HG03342 (cell line): Measurements from ENCODE around the gene SPAAR.

Experiments
- ATAC-seq: cut with Tn5 transposase; IDR thresholded peaks from one replicate; pipeline ENCODE4 v1.9.1; 2021; ENCODE audit warnings: mild to moderate bottlenecking, moderate library complexity; ENCODE audit not compliant: unreplicated experiment

The SPAAR gene

DNA sequence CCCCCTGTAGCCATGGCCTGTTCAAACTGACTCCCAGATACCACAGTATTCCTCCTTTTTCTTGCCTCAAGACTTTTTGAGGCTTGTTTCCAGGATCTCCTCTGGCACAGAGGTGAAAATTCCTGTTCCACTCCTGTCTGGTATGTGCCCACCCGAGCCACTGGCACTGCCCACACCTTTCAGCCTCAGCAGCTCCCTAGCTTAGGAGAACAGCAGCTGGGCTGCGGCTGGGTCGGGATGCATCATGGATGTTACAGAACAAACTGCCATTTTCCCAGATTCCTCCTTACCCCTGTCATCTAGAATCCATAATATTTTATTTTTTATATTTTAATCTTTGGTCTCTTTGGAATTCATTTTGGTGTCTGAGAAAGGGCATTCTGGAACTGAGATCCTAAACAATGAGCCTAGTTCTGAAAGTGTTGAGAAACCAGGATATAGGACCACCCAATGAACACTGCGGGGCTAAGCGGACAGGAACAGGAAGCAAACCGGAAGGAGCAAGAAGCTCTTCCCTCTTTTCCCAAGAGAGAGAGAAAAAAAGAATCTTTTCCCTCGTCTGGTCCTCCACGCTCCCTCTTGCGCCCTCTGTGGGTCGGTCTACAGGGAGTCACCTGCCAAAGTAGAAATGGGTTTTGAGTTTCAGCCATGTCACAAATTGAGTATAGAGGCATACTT lies 36.2 kb downstream of the SPAAR start:
- ATAC-seq, result no peak

DNA sequence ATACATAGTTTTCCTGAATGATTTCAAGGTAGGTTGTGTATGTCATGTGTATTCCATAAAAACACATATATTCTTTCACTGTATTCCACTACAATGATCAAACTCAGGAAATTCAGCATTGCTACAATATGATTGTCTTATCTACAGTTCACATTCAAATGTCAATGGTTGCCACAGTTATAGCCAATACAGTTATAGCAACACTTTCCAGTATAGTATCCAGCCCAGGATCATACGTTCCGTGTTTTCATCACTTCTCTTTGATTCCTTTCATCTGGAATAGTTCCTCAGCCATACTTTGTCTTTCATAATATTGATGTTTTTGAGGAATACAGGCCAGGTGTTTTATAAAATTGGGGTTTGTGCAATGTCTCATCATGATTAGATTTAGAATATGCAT lies 39.2 kb downstream of the SPAAR start:
- no peak for ATAC-seq

DNA sequence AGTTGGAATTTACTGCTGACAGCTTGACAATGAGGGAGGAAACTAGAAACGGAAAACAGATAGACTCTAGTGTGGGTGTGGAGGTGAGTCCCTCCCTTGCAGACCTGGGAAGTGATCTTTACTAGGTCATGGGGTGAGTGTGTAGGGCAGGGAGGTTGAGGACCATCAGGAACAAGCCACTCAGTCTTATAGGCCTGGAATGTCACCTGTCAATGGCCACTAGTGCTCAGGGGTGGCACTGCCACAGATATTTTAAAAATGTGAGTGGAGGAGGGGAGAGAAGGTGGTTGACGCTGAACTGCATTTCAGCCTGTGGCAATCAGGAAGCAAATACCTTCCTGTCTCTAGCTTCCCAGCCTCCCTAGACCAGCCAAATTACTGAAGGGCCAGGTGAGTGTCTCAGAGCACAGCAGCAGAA lies 39.6 kb downstream of the SPAAR start:
- no peak for ATAC-seq

DNA sequence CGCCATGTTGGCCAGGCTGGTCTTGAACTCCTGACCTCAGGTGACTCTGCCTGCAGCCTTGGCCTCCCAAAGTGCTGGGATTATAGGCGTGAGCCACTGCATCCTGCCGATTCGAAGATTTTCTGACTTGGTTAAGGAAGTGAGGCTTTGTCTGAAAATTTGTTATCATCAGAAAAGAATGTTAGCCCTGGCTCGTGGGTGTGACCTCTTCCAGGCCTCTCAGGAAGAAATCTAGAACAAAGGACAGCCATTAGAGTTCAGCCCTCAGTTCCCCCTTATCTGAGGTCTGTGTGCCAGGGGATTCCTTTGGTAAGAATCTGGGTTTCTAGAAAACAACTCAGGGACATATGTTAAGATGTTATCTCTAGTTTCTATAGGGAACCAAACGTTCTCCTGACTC lies 42.4 kb downstream of the SPAAR start:
- ATAC-seq, result no peak

DNA sequence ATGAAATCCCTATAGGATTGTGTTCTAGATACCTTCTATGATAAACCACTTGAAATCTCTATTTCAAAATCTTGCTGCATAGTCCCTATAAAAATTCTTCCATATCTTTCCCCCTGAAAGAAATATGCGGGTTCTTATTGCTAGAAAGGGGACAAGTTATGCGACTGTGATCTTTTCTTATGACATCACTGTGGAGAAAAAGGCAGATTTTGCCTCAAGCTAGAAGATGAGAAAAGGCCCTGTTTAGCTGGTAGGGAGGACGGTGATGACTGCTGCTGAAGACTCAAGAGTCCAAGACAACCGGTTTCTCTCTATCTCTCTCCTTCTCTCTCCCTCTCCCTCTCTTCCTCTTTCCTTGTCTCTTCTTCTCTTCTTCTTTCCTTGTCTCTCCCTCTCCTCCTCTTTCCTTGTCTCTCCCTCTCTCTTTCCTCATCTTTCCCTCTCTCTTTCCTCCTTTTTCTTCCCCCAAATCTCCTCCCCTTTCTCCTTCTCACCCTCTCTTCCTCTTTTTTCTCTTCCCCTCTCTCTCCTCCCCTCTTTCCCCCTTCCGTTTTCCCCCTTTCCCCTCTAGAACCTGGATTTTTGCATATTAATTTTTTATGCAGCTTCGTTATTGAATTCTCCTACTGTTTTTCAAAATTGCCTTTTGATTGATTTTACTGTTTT lies 43.4 kb downstream of the SPAAR start:
- no peak for ATAC-seq

DNA sequence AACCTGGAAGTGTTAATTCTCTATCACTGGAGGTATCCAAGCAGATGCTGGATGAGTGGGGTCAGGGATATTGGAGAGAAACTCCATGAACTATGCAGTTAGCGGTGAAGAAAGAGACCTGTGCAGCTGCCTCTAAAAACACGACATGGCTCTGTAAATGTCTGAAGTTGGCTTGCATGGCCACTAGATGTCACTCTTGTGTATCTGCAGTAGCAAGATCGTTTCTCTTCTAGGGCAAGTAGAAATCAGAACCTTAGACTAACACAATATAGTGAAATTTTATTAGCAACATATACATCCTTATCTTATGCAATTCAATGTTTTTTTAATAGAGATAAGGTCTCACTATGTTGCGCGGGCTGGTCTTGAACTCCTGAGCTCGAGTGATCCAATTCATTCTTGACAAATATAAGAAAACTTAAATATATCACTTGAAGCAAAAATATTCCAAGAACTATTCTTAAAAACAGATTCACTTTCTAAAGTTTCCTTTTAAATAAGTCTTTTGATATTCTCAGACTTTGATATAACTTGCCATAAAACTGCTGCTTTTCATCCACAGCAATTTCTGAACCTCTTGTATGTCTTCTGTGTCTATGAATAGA lies 45.8 kb downstream of the SPAAR start:
- no peak for ATAC-seq

DNA sequence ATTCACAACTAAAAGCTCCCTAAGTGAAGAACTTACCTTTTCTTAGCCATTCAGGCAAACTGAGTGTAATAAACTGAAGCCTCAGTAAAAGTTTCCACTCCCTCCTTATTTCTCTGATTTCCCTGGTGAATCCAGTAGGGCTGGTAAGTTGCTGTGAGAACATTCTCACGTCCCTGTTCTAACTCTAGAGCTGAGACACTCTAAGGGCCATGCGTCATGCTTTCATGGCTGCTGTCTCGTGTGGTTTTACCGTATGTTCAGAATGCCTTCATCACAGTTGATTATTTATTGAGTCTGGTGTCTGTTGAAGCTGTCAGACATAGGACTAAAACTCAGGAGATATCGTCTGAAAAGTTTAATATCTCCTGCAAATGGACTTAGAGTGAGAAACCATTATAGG lies 47.4 kb downstream of the SPAAR start:
- no peak for ATAC-seq

DNA sequence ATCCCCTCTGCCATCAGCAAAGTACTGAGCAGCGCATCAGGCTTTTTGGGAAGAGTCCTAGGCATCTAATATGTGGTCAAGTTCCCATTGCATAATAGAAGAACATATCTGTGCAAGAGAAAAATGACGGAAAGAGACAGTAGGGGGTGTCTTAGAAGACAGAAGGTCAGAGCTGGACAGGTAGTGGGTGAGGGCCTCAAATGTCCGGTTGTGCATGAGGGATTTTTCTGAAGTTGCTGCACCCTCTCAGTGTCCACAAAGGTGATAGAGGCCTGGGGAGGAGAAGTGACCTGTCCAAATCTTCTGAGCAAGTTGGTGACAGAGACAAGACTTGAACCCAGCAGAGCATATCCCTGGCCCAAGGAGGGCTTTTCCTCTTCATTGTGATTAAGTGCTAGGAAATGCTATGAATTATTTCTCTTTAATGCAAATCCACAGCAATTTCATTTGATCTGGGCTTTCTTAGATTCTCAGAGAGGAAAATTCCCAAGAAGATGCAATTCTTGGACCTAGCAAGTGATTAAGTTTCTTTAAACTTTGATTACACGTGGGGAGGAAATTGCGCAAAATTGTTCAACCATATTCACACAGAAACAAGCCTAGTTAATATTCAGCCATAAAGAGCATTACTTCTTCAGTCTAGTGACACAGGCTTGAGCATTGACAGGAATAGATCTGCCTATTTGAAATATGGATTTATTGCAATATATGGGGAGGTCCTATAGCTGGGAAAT lies 49.0 kb downstream of the SPAAR start, which contains the start of gene OR2S2:
Gene OR2S2 (minus strand): TSS at position 51 of the 734 bp plus-strand sequence. CDS start 56 bp downstream, outside the sequence.
- ATAC-seq, result no peak

DNA sequence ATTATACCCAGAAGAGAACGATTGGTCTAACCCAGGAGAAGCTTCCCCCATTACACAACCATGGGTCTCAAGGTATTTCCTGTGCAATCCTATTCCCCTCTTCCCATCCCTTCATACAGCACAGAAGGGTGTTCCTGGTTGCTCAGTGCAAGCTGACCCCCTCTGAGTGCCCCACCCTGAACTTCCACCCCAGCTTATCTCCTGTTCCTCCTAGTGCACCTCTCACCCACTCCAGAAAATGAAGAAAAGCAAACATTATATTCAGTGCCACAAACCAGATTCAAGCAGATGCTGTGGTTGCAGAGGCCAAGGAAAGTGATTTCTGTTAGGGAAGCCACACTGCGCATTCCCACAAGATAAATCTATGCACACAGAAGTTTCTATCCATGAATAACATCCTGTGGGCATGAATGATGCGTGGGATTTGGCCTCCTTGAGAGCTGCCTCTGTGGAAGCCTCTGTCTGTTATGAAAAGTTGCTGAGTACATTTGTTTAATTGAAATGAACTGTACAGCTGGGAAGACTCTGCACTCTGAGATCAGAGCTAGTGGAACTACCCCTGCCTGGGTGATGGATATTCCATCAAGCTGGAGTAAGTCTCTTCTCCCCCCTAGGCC lies 50.9 kb downstream of the SPAAR start:
- no peak for ATAC-seq
